DMS153 treated with DMSO at 0.1 percent for 48 hours (cell line): ENCODE data around the gene DLG2.

Experiments
- DNase-seq: peaks from one replicate; lab custom pipeline; 2025; ENCODE audit not compliant: unreplicated experiment; lab: John Stamatoyannopoulos, UW

DLG2 gene

GRCh38 chr11:84686716-84687115 lies 940.4 kb downstream of the DLG2 start:
- no peak for DNase-seq

GRCh38 chr11:84685976-84686375 lies 941.2 kb downstream of the DLG2 start:
- no peak for DNase-seq

GRCh38 chr11:84685149-84685548 lies 942.0 kb downstream of the DLG2 start:
- DNase-seq, result no peak

GRCh38 chr11:84681456-84681855 lies 945.7 kb downstream of the DLG2 start:
- no peak for DNase-seq

- DNase-seq, result no peak
Measured at GRCh38 chr11:84675396-84676025, 951.6 kb downstream of the DLG2 start.

GRCh38 chr11:84673753-84674152 lies 953.4 kb downstream of the DLG2 start:
- DNase-seq, result peak; percentile 25

- no peak for DNase-seq
Measured at GRCh38 chr11:84671325-84671999, 955.7 kb downstream of the DLG2 start.

- DNase-seq, result no peak
Measured at GRCh38 chr11:84663731-84664130, 963.4 kb downstream of the DLG2 start.

- DNase-seq, result no peak
Measured at GRCh38 chr11:84660257-84660977, 966.7 kb downstream of the DLG2 start.

- DNase-seq, result no peak
Measured at GRCh38 chr11:84655712-84656111, 971.4 kb downstream of the DLG2 start.

GRCh38 chr11:84648471-84648870 lies 978.7 kb downstream of the DLG2 start:
- DNase-seq, result no peak

- DNase-seq, result no peak
Measured at GRCh38 chr11:84645988-84646694, 981.0 kb downstream of the DLG2 start.

GRCh38 chr11:84642500-84642899 lies 984.6 kb downstream of the DLG2 start:
- DNase-seq, result no peak

GRCh38 chr11:84634309-84634708 lies 992.8 kb downstream of the DLG2 start:
- DNase-seq, result no peak

GRCh38 chr11:84628871-84629620 lies 998.1 kb downstream of the DLG2 start:
- DNase-seq, result no peak

- DNase-seq, result no peak
Measured at GRCh38 chr11:84626256-84626655, 1000.9 kb downstream of the DLG2 start.

- no peak for DNase-seq
Measured at GRCh38 chr11:84612645-84613044, 1014.5 kb downstream of the DLG2 start.

GRCh38 chr11:84608837-84609196 lies 1018.3 kb downstream of the DLG2 start:
- DNase-seq, result peak; percentile 41

- no peak for DNase-seq
Measured at GRCh38 chr11:84607975-84608836, 1018.9 kb downstream of the DLG2 start.

- DNase-seq, result no peak
Measured at GRCh38 chr11:84594602-84595001, 1032.5 kb downstream of the DLG2 start.
